Measurements from ENCODE around the gene NCOA4.

The NCOA4 gene

GRCh38 chr10:46019569-46020343 is 10.7 kb downstream of the NCOA4 start:
- peak overlapping the region; percentile 58 for H3K4me3 Mint-ChIP-seq
- ATAC-seq (ENCODE audit: low read depth) (peak; percentile 47), DNase-seq (ENCODE audit: low spot score in 2 of 2) (no peak)
- H3K4me1 Mint-ChIP-seq, result peaks cover 34% of the 10 kb centered on the region
- peaks cover 4% of the 10 kb centered on the region for H3K36me3 Mint-ChIP-seq
- no peaks in the 10 kb centered on the region for H3K27me3 Mint-ChIP-seq
- H3K9me3 Mint-ChIP-seq, result no peaks in the 10 kb centered on the region
- H3K27ac Mint-ChIP-seq, result peak overlapping the region; percentile 89

DNA sequence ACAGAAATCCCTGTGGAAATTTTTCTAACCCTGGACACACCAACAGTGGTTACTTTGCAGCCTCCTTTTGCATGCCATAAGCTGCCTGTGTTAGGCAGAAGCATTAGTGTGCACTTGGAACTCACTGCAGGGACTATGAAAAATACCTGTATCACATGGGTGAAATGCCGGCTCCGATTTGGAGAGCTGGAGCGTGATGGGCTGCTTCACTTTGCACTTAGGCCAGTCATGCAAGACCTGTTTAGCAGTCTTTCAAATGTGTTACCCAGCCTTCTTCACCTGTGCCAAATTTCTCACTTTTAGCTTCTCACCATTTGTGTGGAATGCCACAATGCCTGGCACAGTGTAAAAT is 11.3 kb downstream of the NCOA4 start:
- H3K4me3 Mint-ChIP-seq, result no peak overlapping the region
- H3K27ac Mint-ChIP-seq, result peak overlapping the region; percentile 89
- DNase-seq (ENCODE audit: low spot score in 2 of 2), result no peak
- H3K36me3 Mint-ChIP-seq, result peaks cover 8% of the 10 kb centered on the region
- ATAC-seq (ENCODE audit: low read depth), result no peak
- no peaks in the 10 kb centered on the region for H3K27me3 Mint-ChIP-seq
- H3K4me1 Mint-ChIP-seq, result peaks cover 29% of the 10 kb centered on the region
- H3K9me3 Mint-ChIP-seq, result no peaks in the 10 kb centered on the region

DNA sequence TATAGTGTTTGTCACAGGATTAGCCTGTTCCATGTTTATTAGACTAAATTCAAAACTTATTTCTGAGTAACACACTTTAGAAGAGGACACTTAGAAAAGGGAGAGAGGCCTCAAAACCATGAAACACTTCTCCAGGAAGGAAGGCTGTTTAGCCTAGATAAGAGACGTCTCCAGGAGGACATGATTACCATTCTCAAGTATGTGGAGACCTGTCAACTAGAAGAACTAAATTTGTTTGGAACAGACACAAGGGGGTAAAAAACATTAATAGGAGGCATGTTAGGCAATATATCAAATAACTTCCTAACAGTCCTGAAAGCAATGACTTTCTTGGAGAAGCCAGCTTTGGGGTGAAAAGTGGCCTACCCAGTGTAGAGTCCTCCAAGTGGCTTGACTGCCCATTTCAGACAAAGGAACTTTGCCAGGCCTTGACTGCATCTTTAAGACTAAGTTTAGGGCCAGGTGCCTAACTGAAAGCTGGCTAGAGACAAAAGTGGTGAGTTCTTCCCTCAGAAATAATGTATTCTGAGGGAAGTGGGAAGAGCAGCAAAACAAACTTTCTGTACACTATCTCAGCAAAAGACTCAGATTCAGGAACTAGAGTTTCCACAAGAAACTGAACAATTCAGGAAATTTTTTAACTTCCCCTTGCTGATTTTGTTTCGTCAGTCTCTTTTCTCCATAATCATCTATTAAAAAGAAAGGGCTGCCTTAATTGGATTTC is 11.8 kb downstream of the NCOA4 start:
- Mint-ChIP-seq H3K4me3 (no peak overlapping the region), H3K4me1 (peaks cover 29% of the 10 kb centered on the region), H3K9me3 (no peaks in the 10 kb centered on the region), H3K27me3 (no peaks in the 10 kb centered on the region), H3K27ac (peak overlapping the region; percentile 75), H3K36me3 (peaks cover 10% of the 10 kb centered on the region)
- no peak for DNase-seq (ENCODE audit: low spot score in 2 of 2)
- no peak for ATAC-seq (ENCODE audit: low read depth)

GRCh38 chr10:46017733-46018132 is 12.7 kb downstream of the NCOA4 start:
- Mint-ChIP-seq H3K27ac (peak overlapping the region; percentile 75), H3K9me3 (no peaks in the 10 kb centered on the region), H3K27me3 (no peaks in the 10 kb centered on the region), H3K4me1 (peaks cover 29% of the 10 kb centered on the region), H3K36me3 (peaks cover 10% of the 10 kb centered on the region), H3K4me3 (no peak overlapping the region)
- no peak for ATAC-seq (ENCODE audit: low read depth)
- DNase-seq (ENCODE audit: low spot score in 2 of 2), result no peak

DNA sequence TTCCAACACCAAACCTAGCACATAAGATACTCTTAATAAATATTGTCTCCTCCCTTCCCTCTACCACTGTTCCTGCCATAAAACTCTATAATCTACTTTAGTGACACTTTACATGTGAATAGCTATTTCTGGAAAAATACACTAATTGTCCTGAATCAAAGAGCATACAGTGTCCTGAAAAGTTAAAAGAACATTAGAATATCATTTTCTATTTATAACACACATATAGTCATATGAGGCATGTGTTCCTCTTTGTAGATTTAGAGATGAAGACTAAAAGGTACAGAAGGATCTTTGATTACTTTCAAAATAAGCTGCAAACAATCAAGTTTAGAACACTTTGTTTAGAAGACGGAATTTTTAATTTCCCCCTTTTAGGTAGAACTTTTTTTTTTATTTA is 13.6 kb downstream of the NCOA4 start:
- DNase-seq (ENCODE audit: low spot score in 2 of 2) (no peak), ATAC-seq (ENCODE audit: low read depth) (no peak)
- H3K27me3 Mint-ChIP-seq, result no peaks in the 10 kb centered on the region
- H3K36me3 Mint-ChIP-seq, result peaks cover 12% of the 10 kb centered on the region
- H3K27ac Mint-ChIP-seq, result peak overlapping the region; percentile 7
- H3K4me3 Mint-ChIP-seq, result no peak overlapping the region
- H3K9me3 Mint-ChIP-seq, result no peaks in the 10 kb centered on the region
- peaks cover 23% of the 10 kb centered on the region for H3K4me1 Mint-ChIP-seq

DNA sequence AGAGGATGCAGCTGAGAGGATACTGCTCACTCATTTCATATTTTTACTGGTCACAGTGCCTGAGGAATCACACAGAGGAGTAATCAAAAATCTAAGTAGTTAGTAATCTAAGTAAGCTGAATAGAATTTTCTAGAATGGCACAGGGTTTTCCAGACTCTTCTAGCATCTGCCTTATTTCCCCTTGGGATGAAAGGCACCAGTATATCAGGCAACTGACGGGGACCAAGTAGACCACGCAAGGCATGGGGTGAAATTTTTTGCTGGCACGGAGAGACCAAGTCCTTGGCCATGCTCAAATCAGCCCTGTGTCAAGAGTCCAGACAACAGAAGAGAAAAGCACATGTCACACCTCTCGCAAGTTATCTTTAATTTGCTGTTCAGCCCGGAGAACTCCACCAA is 14.2 kb downstream of the NCOA4 start:
- ATAC-seq (ENCODE audit: low read depth) (no peak), DNase-seq (ENCODE audit: low spot score in 2 of 2) (no peak)
- Mint-ChIP-seq H3K27me3 (no peaks in the 10 kb centered on the region), H3K27ac (peak overlapping the region; percentile 7), H3K4me3 (no peak overlapping the region), H3K9me3 (no peaks in the 10 kb centered on the region), H3K36me3 (peaks cover 13% of the 10 kb centered on the region), H3K4me1 (peaks cover 20% of the 10 kb centered on the region)

- ATAC-seq (ENCODE audit: low read depth), result no peak
- Mint-ChIP-seq H3K27ac (no peak overlapping the region), H3K36me3 (peaks cover 19% of the 10 kb centered on the region), H3K4me3 (no peak overlapping the region), H3K9me3 (no peaks in the 10 kb centered on the region), H3K27me3 (no peaks in the 10 kb centered on the region), H3K4me1 (peaks cover 12% of the 10 kb centered on the region)
- no peak for DNase-seq (ENCODE audit: low spot score in 2 of 2)
Measured at GRCh38 chr10:46014683-46015405, 15.6 kb downstream of the NCOA4 start.

GRCh38 chr10:46014206-46014605 is 16.2 kb downstream of the NCOA4 start:
- H3K9me3 Mint-ChIP-seq, result no peaks in the 10 kb centered on the region
- H3K27me3 Mint-ChIP-seq, result no peaks in the 10 kb centered on the region
- DNase-seq (ENCODE audit: low spot score in 2 of 2) (no peak), ATAC-seq (ENCODE audit: low read depth) (no peak)
- H3K27ac Mint-ChIP-seq, result no peak overlapping the region
- H3K4me3 Mint-ChIP-seq, result no peak overlapping the region
- H3K4me1 Mint-ChIP-seq, result peaks cover 5% of the 10 kb centered on the region
- peaks cover 19% of the 10 kb centered on the region for H3K36me3 Mint-ChIP-seq

GRCh38 chr10:46012746-46013145 is 17.7 kb downstream of the NCOA4 start:
- DNase-seq (ENCODE audit: low spot score in 2 of 2) (no peak), ATAC-seq (ENCODE audit: low read depth) (no peak)
- Mint-ChIP-seq H3K9me3 (no peaks in the 10 kb centered on the region), H3K4me1 (no peaks in the 10 kb centered on the region), H3K4me3 (no peak overlapping the region), H3K27ac (no peak overlapping the region), H3K27me3 (no peaks in the 10 kb centered on the region), H3K36me3 (peaks cover 23% of the 10 kb centered on the region)

DNA sequence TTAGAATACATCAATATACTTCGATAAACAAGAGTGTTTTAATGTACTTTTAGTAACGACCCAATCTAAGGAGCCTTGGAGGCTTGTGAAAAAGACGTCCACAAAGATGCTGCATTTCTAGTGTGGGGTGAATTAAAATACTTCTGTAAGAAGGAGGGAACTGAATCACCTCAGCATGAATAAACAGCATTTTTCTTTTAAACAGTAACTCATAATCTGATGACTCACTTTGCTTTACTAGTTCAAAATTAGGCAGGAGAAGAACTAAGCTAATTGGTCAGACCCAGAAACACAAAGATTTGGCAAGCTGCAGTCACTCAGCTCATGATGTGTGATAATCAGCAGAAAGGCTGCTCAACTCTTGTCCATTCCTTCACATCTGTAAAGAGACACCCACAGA is 24.2 kb downstream of the NCOA4 start:
- Mint-ChIP-seq H3K4me3 (no peak overlapping the region), H3K4me1 (no peaks in the 10 kb centered on the region), H3K27ac (no peak overlapping the region), H3K36me3 (peaks cover 26% of the 10 kb centered on the region), H3K9me3 (no peaks in the 10 kb centered on the region), H3K27me3 (no peaks in the 10 kb centered on the region)
- ATAC-seq (ENCODE audit: low read depth) (no peak), DNase-seq (ENCODE audit: low spot score in 2 of 2) (no peak)

DNA sequence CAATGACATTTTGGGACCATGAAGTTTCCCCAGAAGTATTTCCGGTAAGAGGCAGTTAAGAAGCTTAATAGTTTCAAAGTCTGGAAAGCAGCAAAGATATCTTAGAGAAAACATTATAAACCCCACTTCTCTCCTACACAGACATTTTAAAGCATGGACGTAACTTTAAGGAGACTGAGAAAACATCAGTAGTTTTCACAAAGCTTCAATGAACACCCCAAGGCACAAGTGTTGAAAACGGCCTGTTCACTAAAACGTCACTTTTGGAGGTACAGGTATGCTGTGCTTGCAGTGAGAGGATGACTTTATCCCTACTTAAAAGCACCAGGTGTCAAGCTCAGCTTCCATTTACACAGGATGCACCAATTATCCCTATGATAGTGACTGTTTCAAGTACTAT is 25.0 kb downstream of the NCOA4 start:
- DNase-seq (ENCODE audit: low spot score in 2 of 2) (no peak), ATAC-seq (ENCODE audit: low read depth) (no peak)
- H3K4me1 Mint-ChIP-seq, result no peaks in the 10 kb centered on the region
- H3K27ac Mint-ChIP-seq, result no peak overlapping the region
- no peaks in the 10 kb centered on the region for H3K9me3 Mint-ChIP-seq
- H3K4me3 Mint-ChIP-seq, result no peak overlapping the region
- peaks cover 24% of the 10 kb centered on the region for H3K36me3 Mint-ChIP-seq
- H3K27me3 Mint-ChIP-seq, result no peaks in the 10 kb centered on the region

DNA sequence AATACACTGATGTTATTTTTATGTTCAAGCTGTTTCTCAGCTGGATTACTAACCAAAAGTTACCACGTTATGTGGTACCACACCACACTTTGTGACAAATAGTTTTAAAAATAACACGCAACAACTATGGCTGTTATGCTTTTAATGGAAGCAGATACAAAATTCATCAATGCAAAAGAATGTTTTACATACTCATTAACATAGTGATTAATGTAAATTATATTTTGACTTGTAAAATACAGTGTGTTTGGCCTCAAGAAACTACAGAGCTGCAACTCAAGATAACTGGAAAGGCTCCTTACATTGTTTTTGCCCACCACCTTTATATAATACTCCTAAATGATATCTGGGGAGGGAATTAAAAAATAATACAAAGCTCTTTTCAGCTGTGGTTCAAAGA is 25.5 kb downstream of the NCOA4 start:
- no peak for ATAC-seq (ENCODE audit: low read depth)

GRCh38 chr10:46002916-46003693 is 27.3 kb downstream of the NCOA4 start:
- DNase-seq (ENCODE audit: low spot score in 2 of 2) (no peak), ATAC-seq (ENCODE audit: low read depth) (no peak)
- Mint-ChIP-seq H3K27me3 (no peaks in the 10 kb centered on the region), H3K27ac (no peak overlapping the region), H3K4me3 (no peak overlapping the region), H3K36me3 (peaks cover 37% of the 10 kb centered on the region), H3K9me3 (no peaks in the 10 kb centered on the region), H3K4me1 (no peaks in the 10 kb centered on the region)

More for the DNA sequence above, 25.5 kb downstream of the NCOA4 start:
- no peaks in the 10 kb centered on the region for H3K9me3 Mint-ChIP-seq
- no peaks in the 10 kb centered on the region for H3K27me3 Mint-ChIP-seq
- no peak for DNase-seq (ENCODE audit: low spot score in 2 of 2)
- H3K4me3 Mint-ChIP-seq, result no peak overlapping the region
- H3K4me1 Mint-ChIP-seq, result no peaks in the 10 kb centered on the region
- H3K27ac Mint-ChIP-seq, result no peak overlapping the region
- H3K36me3 Mint-ChIP-seq, result peaks cover 27% of the 10 kb centered on the region

All from memory B cell (primary cell).